Ovary (tissue), 9 donors: ENCODE results near the gene S100A14. TPM values are rescaled to one million over a fixed set of nuclear protein-coding genes. Genes with fewer than 3 reads are reported as not detected.

Experiments
- DNase-seq, 5 donors: peaks; one replicate each; pipeline ENCODE4 v3.0.0-alpha.2; 2019 to 2020
- H3K27ac ChIP-seq, 2 donors: fragments of 200-600 bp; one replicate each; pipeline versions ENCODE4 v1.5.1 to v1.8.0; 2019 to 2022
- H3K27me3 ChIP-seq: fragments of 200-600 bp; one replicate; pipeline ENCODE4 v1.8.0; 2022
- H3K36me3 ChIP-seq: fragments of 200-600 bp; sonication (generic); one replicate; pipeline ENCODE4 v1.5.1; 2019
- H3K4me1 ChIP-seq: one replicate; pipeline ENCODE4 v1.8.1; 2013; ENCODE audit warnings: mild to moderate bottlenecking, moderate library complexity; ENCODE audit not compliant: insufficient read depth
- H3K4me3 ChIP-seq: fragments of 200-600 bp; sonication (generic); one replicate; pipeline ENCODE4 v1.5.1; 2017
- H3K9me3 ChIP-seq, 2 donors: fragments of 200-600 bp in 1 of 2; sonication (generic) in 1 of 2; one replicate each; pipeline versions ENCODE4 v1.5.1 to v1.8.1; 2013 to 2019; ENCODE audit warnings: mild to moderate bottlenecking in 1 of 2, moderate library complexity in 1 of 2
- CTCF ChIP-seq, 3 donors: fragments of 450-650 bp in 2 of 3; fragments of 200-600 bp in 1 of 3; IDR thresholded peaks; one replicate each; pipeline versions ENCODE4 v1.5.1 to v1.8.0; 2016 to 2022; ENCODE audit warnings: antibody characterized with exemption in 3 of 3, mild to moderate bottlenecking in 1 of 3
- EP300 ChIP-seq: sonication (generic); formaldehyde crosslinking; IDR thresholded peaks from one replicate; pipeline ENCODE4 v1.6.1; 2017; ENCODE audit warnings: antibody characterized with exemption
- POLR2A ChIP-seq: fragments of 450-650 bp; IDR thresholded peaks from one replicate; pipeline ENCODE4 v1.6.1; 2017; ENCODE audit warnings: antibody characterized with exemption, mild to moderate bottlenecking, moderate library complexity
- WGBS, 3 donors: extraction: QIAGEN DNeasy Blood & Tissue Kit in 1 of 3; methylation state at CpG; one replicate each; pipeline versions ENCODE4 v1.1.5 to v1.1.7; 2013 to 2017; 5-methylcytosine and 5-hydroxymethylcytosine counted together
- intact Hi-C, 4 donors: fragments of 100-400 bp; cut with DNase I; formaldehyde crosslinking; loops; one replicate each; pipeline versions ENCODE4 v1.11.0 to v1.15.1; 2022 to 2023
- polyA plus RNA-seq, 2 donors: library from polyadenylated mRNA; stranded (reverse); fragments of 200-250 nt in 1 of 2; fragments of 350-450 nt in 1 of 2; fragmentation: Illumina TruSeq in 1 of 2; extraction: RNeasy Lipid Tissue Mini Kit (QIAGEN cat#74804) in 1 of 2; gene quantifications; one replicate each; pipeline ENCODE4 v1.2.3, GENCODE V29; 2013 to 2014
- total RNA-seq, 7 donors: library from RNA; depleted of rRNA in 2 of 7; stranded (reverse); fragments of >200 nt in 2 of 7; fragmentation: NEBNext Ultra II Directional in 3 of 7; extraction: Animal tissue kit (Norgen Biotek cat#: 25700) in 3 of 7; gene quantifications; one replicate each; pipeline versions ENCODE4 v1.1.0 to v1.2.4, GENCODE V29; 2016 to 2023
- donor health status: DM: no; HTN: no; CAD: no; lungs with moderate emphysema.
- donor health status: DM: no; HTN: no; CAD: no.
- donor health status: Bipolar disorder and iron deficiency.
- donor health status: DM: yes; HTN: yes; CAD: no.
- donor health status: DM: no; HTN: no; CAD: no.
- donor health status: DM: yes; HTN: yes; CAD: no.

Gene S100A14
- total and polyA plus RNA-seq, 9 donors: 0.40 to 19.8 (median 2.1) TPM; not detected in 2

DNA sequence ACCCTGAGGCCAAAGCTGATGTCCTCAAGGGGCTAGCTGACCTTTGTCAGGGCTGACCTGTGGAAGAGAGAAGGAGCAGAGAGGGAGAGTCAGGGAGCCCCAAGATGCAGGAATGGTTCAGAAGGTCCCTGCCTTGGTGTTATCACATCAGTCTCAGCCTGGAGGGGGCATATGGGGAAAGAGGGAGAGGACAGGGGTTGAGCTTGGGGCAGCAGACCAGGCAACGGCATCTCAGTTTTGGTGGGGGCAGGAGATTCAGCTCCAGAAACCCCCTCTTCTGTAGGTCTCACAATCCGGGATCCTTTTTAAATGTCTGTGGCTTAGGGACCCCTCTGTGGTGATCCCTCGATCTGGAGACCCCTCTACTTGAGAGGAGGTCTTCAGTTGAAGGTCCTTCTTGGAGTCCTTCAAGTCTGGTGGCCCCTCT lies 10.4 kb upstream of the S100A14 start:
- no peak for DNase-seq
- H3K27ac ChIP-seq: peak overlapping the region; percentile 59 to 72
- intact Hi-C loops: loop anchor here in 1 of 4 donors (10.0 kb wide), 1 partner anchor 52 kb away; no protein-coding TSS in a partner anchor

DNA sequence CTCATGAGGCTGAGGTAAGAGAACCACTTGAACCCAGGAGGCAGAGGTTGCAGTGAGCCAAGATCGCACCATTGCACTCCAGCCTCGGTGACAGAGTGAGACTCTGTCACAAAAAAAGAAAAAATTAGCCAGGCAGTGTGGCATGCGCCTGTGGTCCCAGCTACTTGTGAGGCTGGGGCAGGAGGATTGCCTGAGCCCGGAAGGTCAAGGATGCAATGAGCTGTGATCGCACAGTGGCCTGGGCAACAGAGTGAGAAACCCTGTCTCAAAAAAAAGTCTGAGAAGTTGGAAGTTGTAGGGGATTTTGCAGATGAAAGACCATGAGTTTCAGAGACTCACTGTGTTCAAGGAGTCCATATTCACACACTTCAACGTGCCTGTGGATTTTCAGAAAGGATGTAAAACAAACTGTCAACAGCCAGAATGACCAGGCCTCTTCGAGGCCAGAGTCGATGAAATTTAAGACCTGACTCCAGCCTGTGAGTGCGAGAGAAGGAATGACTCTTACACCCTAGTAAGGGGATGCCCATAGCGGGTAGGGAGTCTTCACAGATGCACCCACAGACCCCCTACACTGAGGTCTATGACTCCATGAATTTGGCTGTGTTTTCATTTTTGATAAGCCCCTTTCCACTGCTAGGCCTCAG lies 9.0 kb upstream of the S100A14 start:
- intact Hi-C loops: loop anchor here in 1 of 4 donors (10.0 kb wide), 1 partner anchor 50 kb away; no protein-coding TSS in a partner anchor
- TF ChIP-seq CTCF (IDR thresholded peaks at IDR 0.05): no peak
- TF ChIP-seq POLR2A: no peak
- TF ChIP-seq EP300: no peak
- WGBS, 3 donors: 82 to 87% (median 86%) methylated on average over 10 of the region's 10 CpGs
- no peaks in the 10 kb centered on the region for H3K9me3 ChIP-seq
- peak in 1 of 5 donors; percentile 8 for DNase-seq
- H3K36me3 ChIP-seq: no peaks in the 10 kb centered on the region
- peaks cover 3% of the 10 kb centered on the region for H3K4me1 ChIP-seq
- no peak overlapping the region for H3K27ac ChIP-seq
- no peaks in the 10 kb centered on the region for H3K27me3 ChIP-seq
- H3K4me3 ChIP-seq: no peak overlapping the region

More for the DNA sequence above, 10.4 kb upstream of the S100A14 start:
- no peaks in the 10 kb centered on the region for H3K36me3 ChIP-seq
- H3K9me3 ChIP-seq: no peaks in the 10 kb centered on the region
- no peaks in the 10 kb centered on the region for H3K27me3 ChIP-seq
- TF ChIP-seq POLR2A (no peak), CTCF (IDR thresholded peaks at IDR 0.05) (no peak), EP300 (no peak)
- peak overlapping the region; percentile 36 for H3K4me3 ChIP-seq
- H3K4me1 ChIP-seq: peaks cover 3% of the 10 kb centered on the region
- 21 to 37% (median 37%) methylated on average over 3 of the region's 3 CpGs for WGBS, 3 donors

GRCh38 chr1:153623101-153623500 lies 7.0 kb upstream of the S100A14 start:
- Histone ChIP-seq H3K36me3 (no peaks in the 10 kb centered on the region), H3K27ac (no peak overlapping the region), H3K27me3 (no peaks in the 10 kb centered on the region), H3K9me3 (no peaks in the 10 kb centered on the region), H3K4me3 (no peak overlapping the region), H3K4me1 (peaks cover 3% of the 10 kb centered on the region)
- 78 to 87% (median 84%) methylated on average over 7 of the region's 7 CpGs for WGBS, 3 donors
- DNase-seq: peak in 1 of 5 donors; percentile 1
- TF ChIP-seq CTCF (IDR thresholded peaks at IDR 0.05) (no peak), EP300 (no peak), POLR2A (no peak)
- intact Hi-C loops: loop anchor here in 1 of 4 donors (10.0 kb wide), 1 partner anchor 48 kb away; no protein-coding TSS in a partner anchor

GRCh38 chr1:153619171-153619570 lies 3.0 kb upstream of the S100A14 start:
- peak in 1 of 5 donors; percentile 24 for DNase-seq
- no peak overlapping the region for H3K4me3 ChIP-seq
- H3K27ac ChIP-seq: no peak overlapping the region
- H3K9me3 ChIP-seq: no peaks in the 10 kb centered on the region
- intact Hi-C loops: loop anchor here in 1 of 4 donors (5.0 kb wide), 1 partner anchor 37 kb away; no protein-coding TSS in a partner anchor
- H3K27me3 ChIP-seq: no peaks in the 10 kb centered on the region
- 93 to 100% (median 93%) methylated on average over 6 of the region's 6 CpGs for WGBS, 3 donors
- no peaks in the 10 kb centered on the region for H3K36me3 ChIP-seq
- no peak for TF ChIP-seq EP300
- TF ChIP-seq POLR2A: no peak
- TF ChIP-seq CTCF (IDR thresholded peaks at IDR 0.05): no peak
- H3K4me1 ChIP-seq: peaks cover 9% of the 10 kb centered on the region
